HG03175 (cell line): ENCODE measurements around the gene OLIG1.

ENCODE experiments used
- ATAC-seq: cut with Tn5 transposase; IDR thresholded peaks from one replicate; pipeline ENCODE4 v1.9.1; 2021; ENCODE audit warnings: mild to moderate bottlenecking, moderate library complexity; ENCODE audit not compliant: unreplicated experiment

OLIG1 gene

DNA sequence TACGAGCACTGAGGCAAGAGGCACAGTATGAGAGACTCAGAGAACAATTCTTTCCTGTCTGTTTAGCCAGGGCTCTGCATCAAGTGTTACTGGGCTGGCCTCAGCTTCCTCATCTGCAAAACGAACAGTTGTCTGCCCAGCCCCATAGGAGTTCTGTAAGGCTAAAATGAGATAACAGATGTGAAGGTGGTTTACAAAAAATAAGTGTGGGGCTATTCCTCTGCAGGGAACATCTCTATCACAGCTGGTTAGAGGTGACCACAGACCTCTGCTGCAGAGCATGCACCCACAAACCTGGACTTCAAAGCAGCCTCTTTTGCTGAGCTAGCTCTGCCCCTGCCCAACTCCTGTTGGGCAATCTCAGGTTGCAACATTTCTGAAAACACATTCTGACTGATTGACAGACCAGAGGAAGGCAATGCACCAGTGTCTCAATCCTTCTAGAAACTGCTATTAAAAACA is 10.5 kb upstream of the OLIG1 start:
- ATAC-seq: no peak

GRCh38 chr21:33061233-33061632 is 8.7 kb upstream of the OLIG1 start:
- ATAC-seq: no peak

DNA sequence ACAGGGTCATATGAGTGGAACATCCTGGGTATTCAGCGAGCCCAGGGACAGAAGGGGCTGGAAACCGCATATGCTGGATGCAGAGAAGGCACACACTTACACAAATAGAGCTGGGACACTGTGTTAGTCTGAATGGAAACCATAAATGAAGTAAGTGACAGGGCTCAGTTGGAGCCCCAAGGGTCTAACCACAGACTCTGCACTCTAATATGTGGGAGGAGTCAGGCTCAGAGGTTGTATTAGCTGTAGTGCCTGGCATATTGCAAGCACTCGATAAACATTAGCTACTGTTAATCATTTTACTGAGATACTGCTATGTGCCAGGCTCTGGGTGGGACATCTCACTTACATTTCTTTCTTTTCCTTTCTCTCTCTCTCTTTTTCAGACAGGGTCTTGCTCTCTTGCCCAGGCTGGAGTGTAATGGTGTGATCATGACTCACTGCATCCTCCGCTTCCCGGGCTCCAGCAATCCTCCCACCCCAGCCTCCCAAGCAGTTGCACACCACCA is 6.5 kb upstream of the OLIG1 start:
- ATAC-seq: no peak

DNA sequence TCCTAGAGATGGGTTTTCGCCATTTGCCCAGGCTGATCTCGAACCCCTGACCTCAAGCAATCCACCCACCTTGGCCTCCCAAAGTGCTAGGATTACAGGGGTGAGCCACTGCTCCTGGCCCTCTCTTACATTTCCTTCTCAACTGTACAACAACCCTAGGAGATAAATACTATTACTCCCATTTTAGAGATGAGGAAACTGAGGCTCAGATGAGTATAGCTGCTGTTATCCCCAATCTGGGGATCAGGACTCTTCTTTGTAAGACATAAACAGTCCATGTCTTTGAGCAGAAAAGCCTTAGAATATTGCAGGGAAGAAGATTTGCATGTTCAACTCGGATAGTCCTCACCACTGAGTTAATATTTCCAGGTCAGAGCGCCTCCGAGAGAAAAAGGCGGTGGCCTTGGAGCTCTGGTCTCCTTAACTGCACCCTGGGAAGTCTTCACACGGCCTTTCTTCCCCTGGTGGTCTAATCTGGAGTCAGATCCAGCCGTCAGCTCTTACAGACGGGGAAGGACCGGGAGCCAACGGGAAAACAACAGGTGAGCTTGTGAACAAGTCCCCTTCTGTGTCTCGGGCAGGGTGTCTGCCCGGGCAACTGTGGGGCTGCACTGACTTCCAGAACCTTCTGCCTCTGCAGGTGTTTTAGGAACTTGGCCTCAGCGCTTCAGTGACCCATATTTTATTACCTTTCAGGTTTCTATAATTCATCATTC is 5.9 kb upstream of the OLIG1 start:
- ATAC-seq: no peak

DNA sequence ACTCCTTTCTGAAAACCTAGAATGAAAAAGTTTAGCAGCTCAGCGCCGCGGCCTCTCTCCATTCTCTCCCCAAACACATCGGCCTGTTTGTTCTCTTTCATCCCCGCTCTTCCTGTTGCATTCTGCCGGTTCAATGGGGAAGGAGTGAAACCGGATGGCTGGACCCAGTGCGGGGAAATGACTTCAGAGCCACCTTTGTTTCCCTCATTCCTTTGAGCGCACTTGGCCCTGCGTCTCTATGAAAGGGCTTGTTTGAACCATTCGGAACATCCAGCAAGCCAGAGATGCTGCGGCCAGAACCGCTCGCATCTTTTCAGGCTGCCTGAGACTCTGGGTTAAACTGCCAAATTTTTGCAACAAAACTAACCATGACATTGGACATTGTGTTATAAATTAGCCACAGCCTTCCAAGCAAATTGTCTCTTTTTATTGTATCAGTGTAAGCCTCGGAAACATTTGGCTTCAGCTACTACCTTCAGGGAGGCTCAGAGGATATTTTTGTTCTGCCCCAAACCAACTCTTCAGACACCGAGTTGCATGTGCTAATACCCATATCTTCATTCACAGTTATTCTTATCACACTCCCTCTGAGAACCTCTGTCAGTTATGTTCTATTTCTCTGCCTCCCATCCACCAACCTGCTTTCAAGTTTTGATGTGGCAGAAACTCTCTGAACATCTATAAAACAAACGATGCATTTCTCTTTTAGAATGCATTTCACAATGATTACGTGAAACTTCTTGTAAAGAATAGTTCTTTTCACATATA is 5.1 kb upstream of the OLIG1 start:
- ATAC-seq: no peak

DNA sequence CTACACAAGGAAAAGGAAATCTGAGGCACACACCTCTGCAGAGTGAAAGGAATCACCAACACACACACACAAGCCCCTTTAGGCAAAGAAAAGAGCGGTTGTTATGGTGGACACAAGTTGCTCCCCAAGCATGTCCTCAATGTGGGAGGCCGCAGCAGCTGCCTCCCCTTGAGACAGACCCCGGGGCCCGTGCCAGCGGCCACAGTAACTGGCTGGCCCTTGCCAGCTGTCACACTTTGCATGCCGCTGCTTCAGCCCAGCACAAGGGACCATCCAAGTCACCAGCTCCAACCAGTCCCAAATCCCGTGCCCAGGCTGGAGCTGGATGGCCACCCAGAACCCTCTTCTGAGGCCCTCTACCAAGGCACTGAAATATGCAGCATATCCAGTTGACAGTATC is 2.9 kb upstream of the OLIG1 start:
- no peak for ATAC-seq

- no peak for ATAC-seq
Observed at GRCh38 chr21:33067457-33067856, 2.5 kb upstream of the OLIG1 start.

- ATAC-seq: no peak
Observed at GRCh38 chr21:33069243-33069642, 698 bp upstream of the OLIG1 start.

DNA sequence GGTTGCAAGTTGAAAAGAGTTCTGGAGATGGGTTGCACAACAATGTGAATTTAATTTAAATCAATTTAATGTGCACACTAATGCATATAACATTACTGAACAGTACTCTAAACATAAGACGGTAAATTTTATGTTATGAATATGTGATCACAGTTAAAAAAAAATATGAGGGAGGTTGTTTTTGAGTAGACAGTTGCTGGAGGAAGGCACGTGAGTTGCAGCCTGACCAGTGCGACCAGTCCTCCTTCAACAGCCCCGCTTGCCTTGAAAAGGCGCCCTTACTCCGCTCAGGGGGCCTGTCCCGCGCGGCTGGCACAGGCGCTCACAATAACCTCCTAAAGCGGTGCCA is 322 bp upstream of the OLIG1 start:
- no peak for ATAC-seq

- ATAC-seq: no peak
Observed at GRCh38 chr21:33070744-33070997, 730 bp downstream of the OLIG1 start.

GRCh38 chr21:33070998-33071769 is 1.2 kb downstream of the OLIG1 start:
- no peak for ATAC-seq

DNA sequence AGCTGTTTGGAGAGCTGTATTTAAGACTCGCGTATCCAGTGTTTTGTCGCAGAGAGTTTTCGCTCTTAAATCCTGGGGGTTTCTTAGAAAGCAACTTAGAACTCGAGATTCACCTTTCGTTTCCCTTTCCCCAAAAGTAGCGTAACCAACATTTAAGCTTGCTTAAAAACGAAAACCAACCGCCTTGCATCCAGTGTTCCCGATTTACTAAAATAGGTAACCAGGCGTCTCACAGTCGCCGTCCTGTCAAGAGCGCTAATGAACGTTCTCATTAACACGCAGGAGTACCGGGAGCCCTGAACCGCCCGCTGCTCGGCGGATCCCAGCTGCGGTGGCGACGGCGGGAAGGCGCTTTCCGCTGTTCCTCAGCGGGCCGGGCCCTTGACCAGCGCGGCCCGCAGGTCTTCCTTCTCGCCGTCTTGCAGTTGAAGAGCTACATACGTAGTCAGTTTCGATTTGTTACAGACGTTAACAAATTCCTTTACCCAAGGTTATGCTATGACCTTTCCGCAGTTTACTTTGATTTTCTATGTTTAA is 1.9 kb downstream of the OLIG1 start:
- no peak for ATAC-seq

DNA sequence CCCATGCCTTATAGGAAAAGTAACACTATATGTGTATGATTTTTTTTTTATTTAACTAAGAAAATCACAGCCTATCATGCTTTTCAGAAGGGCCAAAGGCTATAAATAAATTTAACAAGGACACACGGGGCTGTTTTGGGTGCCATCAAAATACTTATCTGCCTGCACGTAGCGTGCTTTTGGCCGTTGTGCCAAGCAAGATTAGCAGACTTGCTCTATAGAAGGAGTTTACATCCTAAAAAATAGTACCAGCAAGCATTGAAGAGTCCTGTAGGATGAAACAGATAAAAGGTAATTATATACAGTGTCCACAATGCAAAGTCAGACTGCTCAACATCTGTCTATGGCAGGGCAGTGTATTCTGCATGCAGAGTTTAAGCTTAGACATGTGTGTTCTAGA is 3.7 kb downstream of the OLIG1 start:
- no peak for ATAC-seq

- no peak for ATAC-seq
Observed at GRCh38 chr21:33075128-33075527, 5.2 kb downstream of the OLIG1 start.

- no peak for ATAC-seq
Observed at GRCh38 chr21:33075596-33076195, 5.8 kb downstream of the OLIG1 start.

GRCh38 chr21:33076600-33077329 is 6.8 kb downstream of the OLIG1 start:
- no peak for ATAC-seq

GRCh38 chr21:33078907-33079582 is 9.1 kb downstream of the OLIG1 start:
- peak; percentile 97 for ATAC-seq

- no peak for ATAC-seq
Observed at GRCh38 chr21:33080376-33080775, 10.4 kb downstream of the OLIG1 start.

DNA sequence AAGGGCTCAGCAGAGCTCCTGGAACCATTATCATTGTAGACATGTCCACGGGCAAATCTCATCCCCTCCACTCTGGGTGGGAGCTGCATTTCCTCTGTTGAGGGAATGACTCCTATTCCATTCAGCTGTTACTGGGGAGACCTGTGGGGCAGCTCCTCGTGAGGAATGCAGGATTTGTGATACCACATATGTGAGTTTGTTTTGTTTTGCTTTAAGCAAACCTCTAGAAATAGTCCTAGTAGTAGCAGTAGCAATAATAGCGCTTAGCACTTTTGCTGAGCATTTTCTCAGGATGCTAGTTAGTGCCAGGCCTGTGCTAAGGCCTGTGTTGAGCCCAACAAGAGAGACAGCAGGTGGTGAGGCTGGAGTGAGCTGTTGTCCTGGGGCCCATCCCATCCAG is 10.8 kb downstream of the OLIG1 start:
- no peak for ATAC-seq

DNA sequence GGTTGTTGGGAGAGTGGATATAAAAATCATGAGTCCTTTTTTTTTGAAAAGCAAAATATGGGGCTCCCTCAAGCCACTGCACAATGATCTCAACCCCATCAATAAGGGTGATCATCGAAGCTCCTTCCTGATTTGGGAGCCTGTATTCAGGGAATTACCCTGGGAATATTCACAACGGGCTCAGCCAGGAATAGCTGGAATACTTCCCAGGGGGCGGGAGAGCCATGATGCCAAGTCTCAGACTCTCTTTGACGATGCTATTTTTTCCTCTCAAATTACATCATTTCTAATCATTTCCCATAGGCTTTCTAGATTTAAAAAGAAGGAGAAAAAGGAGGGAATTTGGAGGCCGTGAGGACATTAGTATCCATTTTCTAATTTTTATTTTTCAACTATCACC is 18.4 kb downstream of the OLIG1 start:
- ATAC-seq: no peak
